Measurements from ENCODE around the gene FRMD1.

Gene FRMD1

DNA sequence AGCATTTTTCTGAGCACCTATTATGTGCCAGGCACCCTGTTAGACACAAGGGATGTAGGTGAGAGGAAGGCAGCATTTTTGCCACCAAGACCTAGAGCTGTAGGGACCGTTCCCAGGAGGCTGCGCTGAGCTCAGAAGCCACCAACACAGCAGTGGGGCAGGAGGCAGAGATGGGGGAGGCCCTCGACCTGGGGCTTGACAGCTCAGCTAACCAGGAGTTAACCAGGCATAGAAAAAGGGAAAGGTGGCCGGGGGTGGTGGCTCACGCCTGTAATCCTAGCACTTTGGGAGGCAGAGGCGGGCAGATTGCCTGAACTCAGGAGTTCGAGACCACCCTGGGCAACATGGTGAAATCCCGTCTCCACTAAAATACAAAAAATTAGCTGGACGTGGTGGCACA, 52.1 kb downstream of the FRMD1 start:
- TF ChIP-seq CEBPB (IDR thresholded peaks at IDR 0.05) = no peak
- no peak for TF ChIP-seq TCF12 (IDR thresholded peaks at IDR 0.05; ENCODE audit: low read depth)
- no peak for TF ChIP-seq YY1 (IDR thresholded peaks at IDR 0.05; ENCODE audit: low read depth)
- no peak for TF ChIP-seq FOXM1 (IDR thresholded peaks at IDR 0.05; ENCODE audit: borderline replicate concordance, low read depth)
- no peak for TF ChIP-seq NFIC (IDR thresholded peaks at IDR 0.05)
- TF ChIP-seq CREB1 (IDR thresholded peaks at IDR 0.05; ENCODE audit: low read depth) = no peak
- no peak for TF ChIP-seq RAD21 (IDR thresholded peaks at IDR 0.05; ENCODE audit: low read depth)
- TF ChIP-seq ZBTB7A (IDR thresholded peaks at IDR 0.05; ENCODE audit: low read depth) = no peak
- TF ChIP-seq, protein P1, sequence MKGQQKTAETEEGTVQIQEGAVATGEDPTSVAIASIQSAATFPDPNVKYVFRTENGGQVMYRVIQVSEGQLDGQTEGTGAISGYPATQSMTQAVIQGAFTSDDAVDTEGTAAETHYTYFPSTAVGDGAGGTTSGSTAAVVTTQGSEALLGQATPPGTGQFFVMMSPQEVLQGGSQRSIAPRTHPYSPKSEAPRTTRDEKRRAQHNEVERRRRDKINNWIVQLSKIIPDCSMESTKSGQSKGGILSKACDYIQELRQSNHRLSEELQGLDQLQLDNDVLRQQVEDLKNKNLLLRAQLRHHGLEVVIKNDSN (IDR thresholded peaks at IDR 0.05) = no peak

DNA sequence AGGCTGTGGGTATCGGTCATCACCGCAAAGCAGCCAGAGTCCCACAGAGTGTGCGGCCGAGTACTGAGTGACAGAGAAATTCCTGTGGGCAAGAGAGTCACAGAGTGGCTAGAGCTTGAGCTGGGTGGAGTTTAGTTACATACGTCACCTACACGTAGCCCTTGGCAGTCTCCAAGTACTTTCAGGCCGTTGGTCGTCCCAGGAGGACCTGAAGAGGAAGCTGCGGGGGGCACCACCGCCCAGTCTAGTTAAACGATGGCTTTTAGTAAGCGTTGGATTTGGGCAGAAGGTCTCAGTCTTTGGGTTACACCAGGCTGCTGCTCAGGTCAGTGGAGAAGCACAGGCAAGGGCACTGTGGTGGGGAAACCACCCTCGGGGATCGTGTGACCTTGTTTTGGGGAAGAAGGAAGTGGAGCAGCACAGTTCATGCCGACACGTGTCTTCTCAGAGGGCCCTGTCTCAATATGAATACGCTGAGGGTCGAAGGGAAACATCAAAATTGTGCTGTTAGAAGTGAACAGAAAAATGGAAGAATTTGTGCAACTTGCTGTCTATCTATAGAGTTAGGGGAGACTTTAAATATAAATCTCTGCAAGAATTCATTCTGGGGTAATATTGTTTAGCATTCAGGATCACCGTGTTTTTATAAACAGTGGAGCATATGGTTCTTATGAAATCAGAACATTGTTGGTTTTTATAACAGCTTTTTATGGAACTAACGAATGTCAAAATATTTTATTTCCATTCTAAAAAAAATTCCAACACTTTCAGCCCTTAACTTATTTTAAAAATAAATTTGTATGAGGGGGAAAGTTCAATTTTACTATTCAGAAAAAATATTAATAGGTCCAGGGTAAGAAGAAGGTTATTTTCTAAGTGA, 52.9 kb downstream of the FRMD1 start:
- no peak for TF ChIP-seq EGR1 (IDR thresholded peaks at IDR 0.05)
- no peak for TF ChIP-seq RAD21 (IDR thresholded peaks at IDR 0.05; ENCODE audit: low read depth)

DNA sequence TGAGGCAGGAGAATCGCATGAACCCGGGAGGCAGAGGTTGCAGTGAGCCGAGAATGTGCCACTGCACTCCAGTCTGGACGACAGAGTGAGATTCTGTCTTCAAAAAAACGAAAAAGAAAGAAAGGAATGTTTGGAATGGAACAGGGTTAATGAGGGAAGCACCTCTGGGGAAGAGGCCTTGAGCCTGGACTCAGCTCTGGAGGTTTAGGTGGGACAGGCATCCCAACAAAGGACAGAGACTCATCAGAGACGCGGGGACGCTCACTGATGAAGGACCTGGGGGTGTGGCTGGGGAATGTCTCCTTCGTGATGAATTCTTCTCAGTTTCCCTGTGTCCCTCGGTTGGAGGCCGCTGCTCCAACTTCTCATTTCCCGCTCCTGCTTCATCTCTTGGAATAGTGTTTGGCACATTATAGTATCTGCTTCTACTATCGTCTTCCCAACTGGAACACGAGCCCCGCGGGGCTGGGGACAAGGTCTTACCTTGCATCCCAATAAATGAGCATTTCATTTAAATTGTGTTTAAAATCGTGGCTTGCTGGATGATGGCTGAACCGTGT, 54.0 kb downstream of the FRMD1 start:
- TF ChIP-seq NFIC (IDR thresholded peaks at IDR 0.05) (no peak), CEBPB (IDR thresholded peaks at IDR 0.05) (no peak), FOXM1 (IDR thresholded peaks at IDR 0.05; ENCODE audit: borderline replicate concordance, low read depth) (no peak), ZBTB7A (IDR thresholded peaks at IDR 0.05; ENCODE audit: low read depth) (no peak), RAD21 (IDR thresholded peaks at IDR 0.05; ENCODE audit: low read depth) (no peak), CREB1 (IDR thresholded peaks at IDR 0.05; ENCODE audit: low read depth) (no peak), EP300 (IDR thresholded peaks at IDR 0.05; ENCODE audit: borderline replicate concordance) (no peak), YY1 (IDR thresholded peaks at IDR 0.05; ENCODE audit: low read depth) (no peak), EGR1 (IDR thresholded peaks at IDR 0.05) (no peak), TAF1 (IDR thresholded peaks at IDR 0.05; ENCODE audit: low read depth) (no peak), TEAD4 (IDR thresholded peaks at IDR 0.05) (no peak), TCF12 (IDR thresholded peaks at IDR 0.05; ENCODE audit: low read depth) (no peak)
- TF ChIP-seq, protein P2, sequence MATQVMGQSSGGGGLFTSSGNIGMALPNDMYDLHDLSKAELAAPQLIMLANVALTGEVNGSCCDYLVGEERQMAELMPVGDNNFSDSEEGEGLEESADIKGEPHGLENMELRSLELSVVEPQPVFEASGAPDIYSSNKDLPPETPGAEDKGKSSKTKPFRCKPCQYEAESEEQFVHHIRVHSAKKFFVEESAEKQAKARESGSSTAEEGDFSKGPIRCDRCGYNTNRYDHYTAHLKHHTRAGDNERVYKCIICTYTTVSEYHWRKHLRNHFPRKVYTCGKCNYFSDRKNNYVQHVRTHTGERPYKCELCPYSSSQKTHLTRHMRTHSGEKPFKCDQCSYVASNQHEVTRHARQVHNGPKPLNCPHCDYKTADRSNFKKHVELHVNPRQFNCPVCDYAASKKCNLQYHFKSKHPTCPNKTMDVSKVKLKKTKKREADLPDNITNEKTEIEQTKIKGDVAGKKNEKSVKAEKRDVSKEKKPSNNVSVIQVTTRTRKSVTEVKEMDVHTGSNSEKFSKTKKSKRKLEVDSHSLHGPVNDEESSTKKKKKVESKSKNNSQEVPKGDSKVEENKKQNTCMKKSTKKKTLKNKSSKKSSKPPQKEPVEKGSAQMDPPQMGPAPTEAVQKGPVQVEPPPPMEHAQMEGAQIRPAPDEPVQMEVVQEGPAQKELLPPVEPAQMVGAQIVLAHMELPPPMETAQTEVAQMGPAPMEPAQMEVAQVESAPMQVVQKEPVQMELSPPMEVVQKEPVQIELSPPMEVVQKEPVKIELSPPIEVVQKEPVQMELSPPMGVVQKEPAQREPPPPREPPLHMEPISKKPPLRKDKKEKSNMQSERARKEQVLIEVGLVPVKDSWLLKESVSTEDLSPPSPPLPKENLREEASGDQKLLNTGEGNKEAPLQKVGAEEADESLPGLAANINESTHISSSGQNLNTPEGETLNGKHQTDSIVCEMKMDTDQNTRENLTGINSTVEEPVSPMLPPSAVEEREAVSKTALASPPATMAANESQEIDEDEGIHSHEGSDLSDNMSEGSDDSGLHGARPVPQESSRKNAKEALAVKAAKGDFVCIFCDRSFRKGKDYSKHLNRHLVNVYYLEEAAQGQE (IDR thresholded peaks at IDR 0.05; ENCODE audit: low read depth) = no peak
- TF ChIP-seq, protein P3, sequence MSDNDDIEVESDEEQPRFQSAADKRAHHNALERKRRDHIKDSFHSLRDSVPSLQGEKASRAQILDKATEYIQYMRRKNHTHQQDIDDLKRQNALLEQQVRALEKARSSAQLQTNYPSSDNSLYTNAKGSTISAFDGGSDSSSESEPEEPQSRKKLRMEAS (IDR thresholded peaks at IDR 0.05) = no peak
- TF ChIP-seq, protein P1 (IDR thresholded peaks at IDR 0.05) = no peak

DNA sequence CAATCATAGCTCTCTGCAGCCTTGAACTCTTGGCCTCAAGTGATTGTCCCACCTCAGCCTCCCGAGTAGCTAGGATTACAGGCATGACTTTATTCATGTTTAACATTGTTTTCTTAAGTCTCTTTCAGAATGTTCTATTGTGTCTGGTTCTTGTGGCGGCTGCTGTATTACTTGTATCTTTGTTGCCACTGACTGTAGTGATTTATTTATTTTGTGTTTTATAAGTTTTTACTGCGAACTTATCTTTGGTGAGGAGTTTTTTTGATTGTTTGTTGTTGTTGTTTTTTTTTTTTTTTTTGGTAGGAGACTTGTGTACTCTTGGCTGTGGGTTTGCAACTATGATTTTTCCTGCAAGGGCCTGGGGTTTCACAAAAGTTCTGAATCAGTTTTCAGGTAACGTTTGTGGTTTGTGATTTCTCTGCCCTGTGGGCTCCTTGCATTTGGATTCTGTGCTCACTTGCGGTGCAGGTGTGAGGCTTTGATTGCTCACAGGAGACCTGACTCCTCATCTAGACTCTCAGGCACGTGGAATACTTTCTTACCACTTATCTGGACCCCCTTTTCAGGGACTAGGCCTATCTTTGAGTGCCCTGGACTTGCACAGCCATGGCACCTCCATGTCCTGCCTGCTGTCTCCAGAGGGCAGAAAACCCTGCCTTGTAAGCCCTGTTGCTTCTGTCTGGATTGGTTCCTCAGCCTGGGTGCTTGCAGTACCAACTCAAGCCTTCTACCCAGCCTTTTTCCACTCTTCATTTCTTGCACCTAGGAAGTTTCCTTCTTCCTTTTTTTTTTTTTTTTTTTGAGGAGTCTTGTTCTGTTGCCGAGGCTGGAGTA, 56.3 kb downstream of the FRMD1 start:
- TF ChIP-seq TAF1 (IDR thresholded peaks at IDR 0.05; ENCODE audit: low read depth) (no peak), RAD21 (IDR thresholded peaks at IDR 0.05; ENCODE audit: low read depth) (no peak), CEBPB (IDR thresholded peaks at IDR 0.05) (no peak), ZBTB7A (IDR thresholded peaks at IDR 0.05; ENCODE audit: low read depth) (no peak), CREB1 (IDR thresholded peaks at IDR 0.05; ENCODE audit: low read depth) (no peak), TEAD4 (IDR thresholded peaks at IDR 0.05) (no peak), EGR1 (IDR thresholded peaks at IDR 0.05) (no peak), EP300 (IDR thresholded peaks at IDR 0.05; ENCODE audit: borderline replicate concordance) (no peak), FOXM1 (IDR thresholded peaks at IDR 0.05; ENCODE audit: borderline replicate concordance, low read depth) (no peak), NFIC (IDR thresholded peaks at IDR 0.05) (no peak), YY1 (IDR thresholded peaks at IDR 0.05; ENCODE audit: low read depth) (no peak)
- TF ChIP-seq, protein P3 (IDR thresholded peaks at IDR 0.05) = no peak
- TF ChIP-seq, protein P2 (IDR thresholded peaks at IDR 0.05; ENCODE audit: low read depth) = no peak

DNA sequence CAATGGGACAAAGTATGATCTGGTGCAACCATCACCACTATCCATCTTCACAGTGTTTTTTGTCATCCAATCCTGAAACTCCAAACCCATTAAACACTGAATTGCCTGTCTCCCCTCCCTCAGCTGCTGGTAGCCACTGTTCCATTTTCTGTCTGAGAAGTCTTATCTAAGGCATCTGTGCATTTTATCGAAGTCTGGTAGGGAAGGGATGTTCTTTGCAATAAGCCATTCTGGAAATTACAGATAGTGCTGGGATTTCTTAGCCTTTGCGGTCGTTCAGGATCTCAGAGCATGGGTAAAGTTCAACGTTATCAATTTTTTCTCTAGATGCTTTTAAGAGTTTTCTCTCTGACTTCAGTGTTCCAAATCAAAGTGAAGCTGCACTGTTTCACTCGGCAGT, 57.4 kb downstream of the FRMD1 start:
- no peak for TF ChIP-seq EGR1 (IDR thresholded peaks at IDR 0.05)
- no peak for TF ChIP-seq TCF12 (IDR thresholded peaks at IDR 0.05; ENCODE audit: low read depth)
- no peak for TF ChIP-seq FOXM1 (IDR thresholded peaks at IDR 0.05; ENCODE audit: borderline replicate concordance, low read depth)
- TF ChIP-seq NFIC (IDR thresholded peaks at IDR 0.05) = no peak
- TF ChIP-seq RAD21 (IDR thresholded peaks at IDR 0.05; ENCODE audit: low read depth) = no peak
- no peak for TF ChIP-seq EP300 (IDR thresholded peaks at IDR 0.05; ENCODE audit: borderline replicate concordance)
- TF ChIP-seq TEAD4 (IDR thresholded peaks at IDR 0.05) = no peak
- TF ChIP-seq, protein P1 (IDR thresholded peaks at IDR 0.05) = no peak
- TF ChIP-seq, protein P3 (IDR thresholded peaks at IDR 0.05) = no peak
- no peak for TF ChIP-seq CREB1 (IDR thresholded peaks at IDR 0.05; ENCODE audit: low read depth)

All from Ishikawa (cell line).